Muscle layer of duodenum (tissue), 2 donors: ENCODE results near the gene SP5.
"Not testable (repeated sequence)": the region's sequence is repeated elsewhere in the genome, so short reads cannot be mapped to it uniquely, and the experiment has no call there.

Experiments
- H3K27ac ChIP-seq: one replicate; pipeline ENCODE4 v1.7.0; 2013; ENCODE audit warnings: mild to moderate bottlenecking, low read length
- H3K27me3 ChIP-seq: one replicate; pipeline ENCODE4 v1.7.0; 2013; ENCODE audit warnings: low read depth, mild to moderate bottlenecking, control low read depth, low read length
- H3K36me3 ChIP-seq, 2 donors: one replicate each; pipeline ENCODE4 v1.7.0; 2013; ENCODE audit warnings: low read length in 2 of 2, control low read depth in 1 of 2, mild to moderate bottlenecking in 1 of 2; ENCODE audit not compliant: insufficient read depth in 2 of 2, control insufficient read depth in 1 of 2
- H3K4me1 ChIP-seq, 2 donors: one replicate each; pipeline ENCODE4 v1.7.0; 2013; ENCODE audit warnings: low read length in 2 of 2, mild to moderate bottlenecking in 2 of 2, control low read depth in 1 of 2, moderate library complexity in 1 of 2; ENCODE audit not compliant: insufficient read depth in 2 of 2, control insufficient read depth in 1 of 2
- H3K4me3 ChIP-seq, 2 donors: one replicate each; pipeline ENCODE4 v1.7.0; 2013; ENCODE audit warnings: low read length in 2 of 2, low read depth in 1 of 2, mild to moderate bottlenecking in 1 of 2
- H3K9me3 ChIP-seq, 2 donors: one replicate each; pipeline ENCODE4 v1.7.0; 2013; ENCODE audit warnings: low read length in 2 of 2, control low read depth in 1 of 2, mild to moderate bottlenecking in 1 of 2; ENCODE audit not compliant: control insufficient read depth in 1 of 2
- donor health status: healthy.

The SP5 gene

DNA sequence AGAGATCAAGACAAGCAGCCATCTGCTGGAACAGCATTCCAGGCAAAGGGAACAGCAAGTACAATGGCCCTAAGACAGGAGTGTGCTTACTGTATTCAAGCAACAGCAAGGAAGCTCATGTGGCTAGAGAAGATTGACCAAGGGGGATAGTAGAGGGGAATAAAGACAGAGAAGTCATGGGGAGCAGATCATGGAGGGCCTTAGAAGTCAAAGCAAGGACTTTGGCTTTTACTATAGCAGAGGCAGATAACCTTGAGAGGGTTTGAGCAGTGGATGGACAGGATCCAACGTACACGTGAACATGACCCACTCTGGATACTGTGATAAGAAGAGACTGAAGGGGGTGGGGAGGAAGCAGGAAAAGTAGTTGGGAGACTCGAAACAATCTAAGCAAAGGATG is 26.9 kb downstream of the SP5 start:
- H3K27me3 ChIP-seq = no peaks in the 10 kb centered on the region
- H3K4me1 ChIP-seq = no peaks in the 10 kb centered on the region
- no peak overlapping the region for H3K27ac ChIP-seq
- peaks cover 0 to 5% of the 10 kb centered on the region in 2 donors for H3K9me3 ChIP-seq
- no peaks in the 10 kb centered on the region for H3K36me3 ChIP-seq
- H3K4me3 ChIP-seq = no peak overlapping the region

DNA sequence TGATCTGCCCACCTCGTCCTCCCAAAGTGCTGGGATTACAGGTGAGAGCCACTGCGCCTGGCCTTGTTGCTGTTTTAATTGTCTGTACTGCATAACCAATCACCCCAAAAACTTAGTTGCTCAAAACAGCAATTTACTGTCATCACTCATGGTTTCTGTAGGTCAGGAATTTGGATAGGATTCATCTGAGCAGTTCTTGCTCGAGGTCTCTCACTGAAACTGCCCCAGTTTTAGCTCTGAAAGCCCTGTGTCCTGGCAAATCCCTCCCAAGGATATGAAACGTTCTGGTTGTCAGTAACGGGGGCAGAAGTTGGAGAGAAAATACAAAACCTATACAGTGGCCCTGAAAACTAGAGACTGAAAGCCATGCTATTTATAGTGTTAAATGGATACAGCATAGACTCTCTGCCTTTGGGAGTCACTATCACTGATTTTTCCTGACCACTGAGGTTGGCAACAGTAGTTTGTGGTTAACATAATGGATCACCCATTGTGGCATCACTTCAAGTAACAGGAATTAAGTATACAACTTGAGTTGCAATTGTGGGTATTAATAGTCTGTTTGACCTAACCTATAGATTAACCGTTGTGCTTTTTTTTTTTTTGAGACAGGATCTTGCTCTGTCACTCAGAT is 27.9 kb downstream of the SP5 start:
- Histone ChIP-seq H3K9me3 (no peaks in the 10 kb centered on the region), H3K27me3 (no peaks in the 10 kb centered on the region), H3K4me1 (no peaks in the 10 kb centered on the region), H3K4me3 (no peak overlapping the region), H3K36me3 (no peaks in the 10 kb centered on the region), H3K27ac (no peak overlapping the region)

DNA sequence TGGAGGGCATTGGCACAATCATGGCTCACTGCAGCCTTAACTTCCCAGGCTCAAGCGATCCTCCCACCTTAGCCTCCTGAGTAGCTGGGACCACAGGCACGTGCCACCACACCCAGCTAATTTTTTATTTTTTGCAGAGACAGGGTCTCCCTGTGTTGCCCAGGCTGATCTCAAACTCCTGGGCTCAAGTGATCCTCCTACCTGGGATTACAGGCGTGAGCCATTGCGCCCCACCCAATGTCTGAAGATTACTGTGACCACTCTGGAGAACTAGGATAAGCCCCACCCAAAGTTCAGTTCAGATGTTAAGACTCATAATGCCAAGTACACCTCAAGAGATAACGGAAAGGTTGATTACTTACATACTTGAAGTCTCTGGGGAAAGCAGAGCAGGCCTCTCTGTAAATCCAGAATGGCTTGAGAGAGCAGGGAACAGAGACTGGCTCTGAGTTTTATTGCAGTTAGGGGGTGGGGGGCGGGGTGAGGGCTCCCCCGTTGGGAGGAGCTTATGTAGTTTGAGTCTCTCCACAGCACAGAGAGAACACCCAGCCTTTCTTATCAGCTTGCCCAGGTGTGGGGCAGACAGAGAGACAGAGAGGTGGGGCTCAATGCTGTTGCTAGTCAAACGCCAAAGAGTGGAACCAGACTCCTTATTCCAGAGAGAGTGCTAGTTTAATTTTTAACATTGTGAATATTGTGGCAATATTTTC is 28.5 kb downstream of the SP5 start:
- Histone ChIP-seq H3K4me1 (no peaks in the 10 kb centered on the region), H3K36me3 (no peaks in the 10 kb centered on the region), H3K27me3 (no peaks in the 10 kb centered on the region), H3K9me3 (no peaks in the 10 kb centered on the region), H3K27ac (no peak overlapping the region), H3K4me3 (no peak overlapping the region)

DNA sequence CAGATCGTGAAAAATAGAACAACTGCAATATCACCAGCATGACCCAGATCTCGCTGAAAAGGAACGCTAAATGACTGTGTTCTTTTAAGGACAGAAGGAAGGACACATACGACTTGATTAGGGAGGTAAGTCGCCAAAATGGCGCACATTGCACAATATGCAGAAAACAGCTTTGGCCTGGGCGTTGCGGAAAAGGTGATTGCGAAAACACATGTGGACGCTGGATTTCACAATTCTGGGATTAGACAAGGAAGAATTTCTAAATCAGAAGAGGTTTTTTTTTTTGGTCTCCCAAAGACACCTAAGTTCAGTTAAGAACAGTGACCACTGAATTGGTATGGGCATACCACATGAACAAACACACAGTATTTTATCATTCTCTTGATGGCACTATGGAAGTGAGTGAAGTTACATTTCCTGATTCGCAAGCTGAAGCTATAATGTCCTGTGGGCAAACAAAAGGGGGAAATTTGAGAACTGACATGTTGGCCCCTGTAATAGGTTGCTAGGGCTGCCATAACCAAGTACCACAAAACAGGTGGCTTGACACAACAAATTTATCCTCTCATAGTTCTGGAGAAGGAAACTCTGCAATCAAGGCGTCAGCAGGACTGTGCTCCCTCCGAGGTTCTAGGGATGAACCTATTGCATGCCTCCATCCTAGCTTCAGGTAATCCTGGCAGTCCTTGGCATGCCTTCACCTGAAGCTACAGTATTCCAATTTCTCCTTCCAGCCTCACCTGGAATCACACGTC is 29.3 kb downstream of the SP5 start:
- Histone ChIP-seq H3K4me3 (no peak overlapping the region), H3K27ac (no peak overlapping the region), H3K4me1 (no peaks in the 10 kb centered on the region), H3K36me3 (no peaks in the 10 kb centered on the region), H3K9me3 (no peaks in the 10 kb centered on the region), H3K27me3 (no peaks in the 10 kb centered on the region)

DNA sequence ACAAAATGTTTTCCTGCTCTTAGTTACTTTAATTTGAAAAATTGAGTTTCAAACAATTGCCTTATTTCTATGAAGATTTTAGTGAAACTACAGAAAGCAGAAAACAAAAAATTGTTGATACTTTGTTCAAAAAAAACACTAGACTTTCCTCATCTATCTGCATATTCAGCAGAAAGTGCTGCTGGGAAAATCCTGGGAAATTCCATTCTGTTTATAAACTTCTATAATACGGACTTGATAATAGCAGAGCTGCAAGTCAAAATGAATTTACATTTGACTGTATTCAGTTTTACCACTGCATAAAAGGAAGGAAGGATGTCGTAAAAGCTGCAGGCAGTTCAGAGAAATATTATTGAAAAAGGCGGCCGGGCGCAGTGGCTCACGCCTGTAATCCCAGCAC is 30.2 kb downstream of the SP5 start:
- Histone ChIP-seq H3K9me3 (no peaks in the 10 kb centered on the region), H3K4me3 (no peak overlapping the region), H3K27ac (no peak overlapping the region), H3K27me3 (no peaks in the 10 kb centered on the region), H3K36me3 (no peaks in the 10 kb centered on the region), H3K4me1 (no peaks in the 10 kb centered on the region)

DNA sequence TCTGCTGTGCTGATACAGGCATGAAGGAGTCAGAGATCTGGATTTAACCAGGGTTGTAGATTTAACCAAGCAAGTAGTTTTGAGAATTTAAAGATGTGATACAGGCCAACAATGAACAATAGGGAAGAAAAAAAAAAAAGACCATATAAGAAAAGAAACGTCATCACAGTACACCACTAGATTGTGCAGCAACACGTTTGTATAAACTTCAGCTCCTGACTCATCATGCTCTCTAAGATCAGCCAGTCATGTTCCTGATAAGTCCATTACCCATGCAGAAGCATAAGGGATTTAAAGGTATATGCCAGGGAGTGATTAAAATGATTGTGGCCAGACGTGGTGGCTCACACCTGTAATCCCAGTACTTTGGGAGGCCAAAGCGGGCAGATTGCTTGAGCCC is 32.8 kb downstream of the SP5 start:
- Histone ChIP-seq H3K4me1 (no peaks in the 10 kb centered on the region), H3K9me3 (no peaks in the 10 kb centered on the region), H3K4me3 (no peak overlapping the region), H3K27me3 (no peaks in the 10 kb centered on the region), H3K36me3 (no peaks in the 10 kb centered on the region), H3K27ac (no peak overlapping the region)

DNA sequence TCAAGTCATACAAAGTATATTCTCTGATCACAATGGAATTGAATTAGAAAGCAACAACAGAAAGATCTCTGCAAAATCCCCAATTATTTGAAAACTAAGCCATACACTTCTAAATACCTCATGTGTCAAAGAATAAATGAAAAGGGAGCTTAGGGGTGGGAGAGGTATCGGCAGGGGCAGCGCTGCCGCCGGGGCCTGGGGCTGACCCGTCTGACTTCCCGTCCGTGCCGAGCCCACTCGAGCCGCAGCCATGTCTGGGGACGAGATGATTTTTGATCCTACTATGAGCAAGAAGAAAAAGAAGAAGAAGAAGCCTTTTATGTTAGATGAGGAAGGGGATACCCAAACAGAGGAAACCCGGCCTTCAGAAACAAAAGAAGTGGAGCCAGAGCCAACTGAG is 36.4 kb downstream of the SP5 start:
- not testable (repeated sequence) for H3K9me3 ChIP-seq, H3K4me1 ChIP-seq, H3K4me3 ChIP-seq, H3K27me3 ChIP-seq, H3K27ac ChIP-seq, H3K36me3 ChIP-seq

DNA sequence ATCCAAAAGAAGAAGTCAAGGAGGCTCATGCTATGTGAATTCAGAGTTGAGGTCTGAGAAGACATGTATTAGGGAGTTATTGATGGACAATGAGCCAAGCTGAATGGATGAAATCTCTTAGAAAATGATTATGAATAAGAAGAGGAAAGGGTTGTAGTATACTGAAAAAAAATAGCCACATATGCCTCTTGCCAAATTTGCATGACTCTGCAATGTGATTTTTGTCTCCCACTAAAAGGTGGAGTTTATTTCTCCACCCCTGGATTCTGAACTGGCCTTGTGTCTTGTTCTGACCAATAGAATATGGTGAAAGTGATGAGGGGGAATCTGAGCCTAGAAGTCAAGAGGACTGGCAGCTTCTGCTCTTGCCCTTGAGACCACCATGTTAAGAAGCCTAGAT is 46.4 kb downstream of the SP5 start:
- Histone ChIP-seq H3K4me3 (no peak overlapping the region), H3K4me1 (no peaks in the 10 kb centered on the region), H3K27ac (no peak overlapping the region), H3K36me3 (no peaks in the 10 kb centered on the region), H3K9me3 (no peaks in the 10 kb centered on the region), H3K27me3 (no peaks in the 10 kb centered on the region)

DNA sequence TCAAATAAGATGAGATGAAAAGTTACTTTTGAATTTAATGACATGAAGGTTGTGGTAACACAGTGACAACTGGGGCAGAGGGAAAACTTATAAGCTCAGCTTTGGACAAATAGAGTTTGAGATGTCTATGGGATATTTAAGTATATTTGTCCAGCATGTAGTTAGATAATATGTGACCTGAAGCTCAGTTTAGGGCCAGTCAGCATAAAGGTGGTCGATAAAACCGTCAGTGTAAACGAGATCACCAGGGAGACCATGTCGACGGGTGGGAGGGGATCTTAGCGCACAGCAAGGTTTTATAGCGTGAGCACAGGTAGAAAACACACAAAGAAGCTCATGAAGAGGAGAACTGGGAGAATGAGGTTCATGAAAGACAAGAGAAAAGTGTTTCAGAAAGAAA is 47.6 kb downstream of the SP5 start:
- no peaks in the 10 kb centered on the region for H3K36me3 ChIP-seq
- no peak overlapping the region for H3K4me3 ChIP-seq
- no peaks in the 10 kb centered on the region for H3K9me3 ChIP-seq
- no peaks in the 10 kb centered on the region for H3K4me1 ChIP-seq
- no peak overlapping the region for H3K27ac ChIP-seq
- no peaks in the 10 kb centered on the region for H3K27me3 ChIP-seq

DNA sequence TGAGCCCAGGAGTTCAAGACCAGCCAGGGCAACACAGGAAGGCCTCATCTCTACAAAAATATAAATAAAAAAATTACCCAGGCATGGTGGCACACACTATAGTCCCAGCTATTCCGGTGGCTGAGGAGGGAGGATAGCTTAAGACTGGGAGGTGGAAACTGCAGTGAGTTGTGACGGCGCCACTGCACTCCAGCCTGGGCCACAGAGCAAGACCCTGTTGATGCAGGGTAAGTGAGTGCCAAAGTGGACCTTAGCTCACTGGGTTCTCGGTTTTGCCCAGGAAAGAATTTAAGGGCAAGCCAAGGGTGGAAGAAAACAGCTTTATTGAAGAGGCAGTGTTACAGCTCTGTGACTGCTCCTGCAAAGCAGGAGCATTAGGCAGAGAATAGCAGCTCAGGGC is 48.1 kb downstream of the SP5 start:
- Histone ChIP-seq H3K4me3 (no peak overlapping the region), H3K27ac (no peak overlapping the region), H3K27me3 (no peaks in the 10 kb centered on the region), H3K36me3 (no peaks in the 10 kb centered on the region), H3K9me3 (no peaks in the 10 kb centered on the region), H3K4me1 (no peaks in the 10 kb centered on the region)

DNA sequence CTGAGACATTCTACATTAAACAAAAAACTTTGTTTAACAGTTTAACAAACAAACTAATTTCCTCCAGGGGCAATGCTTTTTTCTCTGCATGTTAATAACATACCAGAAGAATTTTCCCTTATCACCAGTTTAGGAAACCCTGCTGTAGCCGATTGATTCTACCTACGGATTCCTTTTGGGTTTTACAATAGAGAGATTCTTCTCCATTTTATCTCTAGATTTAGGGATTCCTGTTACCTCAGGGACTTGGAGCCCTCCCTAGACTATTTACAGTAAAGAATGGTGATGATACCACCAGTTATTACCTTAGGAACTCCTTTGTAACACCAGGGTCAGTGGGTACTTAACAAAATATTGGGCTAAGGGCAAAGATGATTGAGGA is 49.7 kb downstream of the SP5 start:
- Histone ChIP-seq H3K4me1 (no peaks in the 10 kb centered on the region), H3K27ac (no peak overlapping the region), H3K4me3 (no peak overlapping the region), H3K36me3 (no peaks in the 10 kb centered on the region), H3K27me3 (no peaks in the 10 kb centered on the region), H3K9me3 (no peaks in the 10 kb centered on the region)
